Uterus (tissue), 4 donors: ENCODE data around the gene DRC7. TPM values are rescaled to one million over a fixed set of nuclear protein-coding genes. Genes with fewer than 3 reads are reported as not detected.

ENCODE experiments used
- DNase-seq, 2 donors: peaks; one replicate each; pipeline ENCODE4 v3.0.0-alpha.2; 2019 to 2020
- H3K27ac ChIP-seq, 2 donors: fragments of 200-600 bp; sonication (generic); 1 replicate in 1 of 2; 2 replicates in 1 of 2; pipeline ENCODE4 v1.5.1; 2016 to 2018
- H3K27me3 ChIP-seq, 2 donors: fragments of 200-600 bp; sonication (generic); one replicate each; pipeline ENCODE4 v1.5.1; 2018 to 2019; ENCODE audit warnings: control low read depth in 1 of 2
- H3K36me3 ChIP-seq, 2 donors: fragments of 200-600 bp; sonication (generic); one replicate each; pipeline ENCODE4 v1.5.1; 2019; ENCODE audit warnings: control low read depth in 1 of 2
- H3K4me1 ChIP-seq, 2 donors: fragments of 200-600 bp; sonication (generic); one replicate each; pipeline ENCODE4 v1.5.1; 2018 to 2019; ENCODE audit warnings: control low read depth in 1 of 2
- H3K4me3 ChIP-seq, 2 donors: fragments of 200-600 bp; sonication (generic); 1 replicate in 1 of 2; 2 replicates in 1 of 2; pipeline ENCODE4 v1.5.1; 2018 to 2019; ENCODE audit warnings: mild to moderate bottlenecking in 1 of 2
- H3K9me3 ChIP-seq, 2 donors: fragments of 200-600 bp; sonication (generic); one replicate each; pipeline ENCODE4 v1.5.1; 2019; ENCODE audit warnings: control low read depth in 1 of 2
- CTCF ChIP-seq, 4 experiments: fragments of 200-600 bp in 2 of 4; fragments of 450-650 bp in 2 of 4; sonication (generic) in 2 of 4; IDR thresholded peaks; one replicate each; pipeline ENCODE4 v1.5.1; 2016 to 2019; ENCODE audit warnings: antibody characterized with exemption in 4 of 4, mild to moderate bottlenecking in 2 of 4, moderate library complexity in 1 of 4
- POLR2A ChIP-seq, 2 donors: fragments of 450-650 bp; IDR thresholded peaks; one replicate each; pipeline ENCODE4 v1.6.1; 2016; ENCODE audit warnings: antibody characterized with exemption in 2 of 2, mild to moderate bottlenecking in 1 of 2, moderate library complexity in 1 of 2
- intact Hi-C: fragments of 100-400 bp; cut with DNase I; formaldehyde crosslinking; loops from one replicate; pipeline ENCODE4 v1.15.1; 2023; ENCODE audit warnings: low total_unique reads
- total RNA-seq, 4 donors: library from RNA; depleted of rRNA in 3 of 4; stranded (reverse); fragments of >200 nt in 3 of 4; gene quantifications; one replicate each; pipeline versions ENCODE4 v1.1.0 to v1.2.4, GENCODE V29; 2014 to 2023
- donor health status: DM: yes; HTN: yes; CAD: no.

DRC7 gene
- total RNA-seq, 4 donors from 2014 or later, result 0.18 to 5.4 TPM; not detected in 2

- Histone ChIP-seq H3K9me3 (no peaks in the 10 kb centered on the region), H3K27ac (no peak overlapping the region), H3K4me3 (no peak overlapping the region), H3K4me1 (no peaks in the 10 kb centered on the region), H3K27me3 (no peaks in the 10 kb centered on the region), H3K36me3 (no peaks in the 10 kb centered on the region)
- DNase-seq, result no peak
- TF ChIP-seq POLR2A (IDR thresholded peaks at IDR 0.05) (no peak), CTCF (IDR thresholded peaks at IDR 0.05) (no peak)
- intact Hi-C loops, result no loop called here
These were observed 43.0 kb upstream of the DRC7 start for GRCh38 chr16:57651344-57652333.

- Histone ChIP-seq H3K27ac (no peak overlapping the region), H3K36me3 (no peaks in the 10 kb centered on the region), H3K9me3 (no peaks in the 10 kb centered on the region), H3K4me3 (no peak overlapping the region), H3K27me3 (no peaks in the 10 kb centered on the region), H3K4me1 (no peaks in the 10 kb centered on the region)
- intact Hi-C loops, result no loop called here
- TF ChIP-seq POLR2A (IDR thresholded peaks at IDR 0.05), result no peak
- no peak for TF ChIP-seq CTCF (IDR thresholded peaks at IDR 0.05)
- no peak for DNase-seq
These were observed 41.7 kb upstream of the DRC7 start for GRCh38 chr16:57652695-57653471.

GRCh38 chr16:57653936-57654335, 40.7 kb upstream of the DRC7 start:
- H3K4me1 ChIP-seq, result no peaks in the 10 kb centered on the region
- intact Hi-C loops, result no loop called here
- no peak overlapping the region for H3K4me3 ChIP-seq
- DNase-seq, result peak in 1 of 2 donors; percentile 42
- no peaks in the 10 kb centered on the region for H3K27me3 ChIP-seq
- H3K9me3 ChIP-seq, result no peaks in the 10 kb centered on the region
- H3K36me3 ChIP-seq, result no peaks in the 10 kb centered on the region
- TF ChIP-seq CTCF (IDR thresholded peaks at IDR 0.05), result no peak
- TF ChIP-seq POLR2A (IDR thresholded peaks at IDR 0.05), result no peak
- no peak overlapping the region for H3K27ac ChIP-seq

- Histone ChIP-seq H3K27ac (no peak overlapping the region), H3K27me3 (no peaks in the 10 kb centered on the region), H3K4me3 (no peak overlapping the region), H3K9me3 (no peaks in the 10 kb centered on the region), H3K4me1 (no peaks in the 10 kb centered on the region), H3K36me3 (no peaks in the 10 kb centered on the region)
- DNase-seq, result no peak
- TF ChIP-seq CTCF (IDR thresholded peaks at IDR 0.05) (no peak), POLR2A (IDR thresholded peaks at IDR 0.05) (no peak)
- intact Hi-C loops, result no loop called here
These were observed 38.2 kb upstream of the DRC7 start for GRCh38 chr16:57656342-57656955.
